CD1c-positive myeloid dendritic cell (primary cell): Measurements from ENCODE around the gene OSBPL5.

Source experiments
- DNase-seq: peaks from one replicate; pipeline ENCODE4 v3.0.0-alpha.2; 2016; ENCODE audit errors: extremely low spot score

Gene OSBPL5

DNA sequence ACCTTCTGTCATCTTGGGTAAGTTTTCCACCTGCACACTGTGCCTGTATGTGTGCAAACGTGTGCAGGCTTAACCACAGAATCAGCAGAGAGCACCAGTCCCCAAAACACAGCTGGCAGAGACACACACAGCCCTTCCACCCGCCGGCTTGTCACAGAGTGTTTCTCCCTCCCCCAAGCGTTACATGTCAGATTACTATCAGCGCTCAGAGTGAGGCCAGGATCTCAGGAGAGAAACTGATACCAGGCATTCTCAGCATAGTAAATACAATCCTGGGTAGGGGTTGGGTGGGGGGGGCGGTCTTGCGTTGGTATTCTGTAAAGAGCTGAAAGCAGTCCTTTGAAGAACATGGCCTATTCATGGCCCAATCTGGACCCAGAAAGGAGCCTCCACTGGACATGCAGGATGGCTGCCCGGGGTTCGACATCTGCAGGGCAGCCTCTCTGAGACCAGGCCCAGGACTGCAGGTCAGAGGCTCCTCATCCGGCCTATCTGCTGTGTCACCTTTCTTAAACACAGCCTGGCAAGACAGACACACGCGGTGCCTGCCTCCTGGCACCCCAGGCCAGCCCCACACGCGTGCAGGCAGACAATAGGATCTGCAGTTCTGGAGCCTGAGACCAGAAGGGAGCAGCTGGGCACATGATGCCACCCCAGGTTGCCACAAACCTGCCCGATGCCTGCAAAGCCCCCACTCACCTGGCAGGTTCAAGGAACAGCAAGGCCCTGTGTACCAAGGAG is 1.7 kb downstream of the OSBPL5 start:
- DNase-seq: no peak

DNA sequence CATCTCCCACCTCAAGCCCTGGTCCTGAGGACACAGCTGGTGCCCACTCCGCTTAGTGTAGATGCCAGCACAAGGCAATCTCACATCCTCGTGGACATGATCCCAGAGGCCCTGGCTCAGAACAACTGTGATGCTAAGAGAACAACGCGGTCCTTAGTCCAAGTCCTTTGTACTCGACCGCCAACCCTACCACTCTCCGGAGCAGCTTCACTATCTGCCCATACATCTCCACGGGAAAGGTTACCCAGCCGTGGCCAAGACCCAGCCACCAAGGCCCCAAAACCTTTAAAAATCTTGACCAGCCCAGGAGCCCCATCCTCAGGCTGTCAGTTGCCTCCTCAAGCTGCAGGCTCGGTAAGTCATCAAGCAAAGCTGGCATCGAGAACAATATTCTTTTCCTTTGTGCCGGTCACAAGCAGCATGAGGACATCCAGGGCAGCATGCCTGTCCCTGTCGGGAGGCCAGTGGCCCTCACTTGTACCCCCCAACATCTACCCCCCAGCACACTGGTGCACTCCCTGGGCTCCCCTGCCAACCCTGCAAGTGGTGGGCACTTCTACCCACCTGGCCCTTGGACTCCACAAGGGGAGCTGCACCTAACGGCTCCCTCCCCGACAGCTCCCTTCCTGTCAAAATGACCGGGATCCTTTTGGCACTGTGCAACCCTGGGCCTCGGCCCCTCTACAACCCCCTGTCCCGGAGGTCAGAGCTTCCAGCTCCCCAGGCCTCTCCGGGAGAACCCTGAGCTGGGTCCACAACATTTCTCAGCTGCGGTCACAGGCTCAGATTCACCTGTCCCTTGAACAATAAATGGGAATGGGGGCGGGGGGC is 2.5 kb downstream of the OSBPL5 start:
- no peak for DNase-seq

DNA sequence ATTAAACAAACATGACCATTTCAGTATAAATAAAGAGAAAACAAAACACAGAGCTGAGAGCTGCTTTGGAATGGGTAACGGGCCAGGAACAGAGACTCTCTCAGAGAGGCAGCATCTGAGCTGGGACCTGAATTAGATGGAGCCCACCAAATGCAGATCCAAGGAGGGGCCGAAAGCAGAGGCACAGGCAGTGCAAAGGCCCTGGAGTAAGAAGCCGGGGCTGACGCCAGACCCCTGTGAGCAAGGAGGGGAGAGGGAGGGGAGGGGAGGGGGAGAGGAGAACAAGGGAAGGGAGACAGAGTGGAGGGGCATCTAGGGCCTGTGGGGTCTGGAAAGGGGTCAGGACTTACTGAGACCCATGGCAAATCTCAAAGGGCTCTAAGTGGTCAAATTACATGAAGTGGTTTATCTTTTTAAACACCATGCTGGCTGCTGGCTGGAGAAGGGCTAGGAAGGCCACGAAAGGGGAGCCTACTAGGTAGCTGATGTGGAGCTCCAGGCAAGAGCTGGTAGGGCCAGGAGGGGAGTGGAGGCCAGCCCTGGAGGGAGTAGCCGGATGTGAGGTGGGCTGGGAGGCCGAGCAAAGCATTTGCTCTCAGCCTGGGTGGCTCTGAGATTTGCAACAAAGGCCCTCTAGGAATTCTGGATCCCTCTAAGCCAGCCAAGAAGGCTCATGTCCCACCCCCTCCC is 3.2 kb downstream of the OSBPL5 start:
- DNase-seq: no peak

DNA sequence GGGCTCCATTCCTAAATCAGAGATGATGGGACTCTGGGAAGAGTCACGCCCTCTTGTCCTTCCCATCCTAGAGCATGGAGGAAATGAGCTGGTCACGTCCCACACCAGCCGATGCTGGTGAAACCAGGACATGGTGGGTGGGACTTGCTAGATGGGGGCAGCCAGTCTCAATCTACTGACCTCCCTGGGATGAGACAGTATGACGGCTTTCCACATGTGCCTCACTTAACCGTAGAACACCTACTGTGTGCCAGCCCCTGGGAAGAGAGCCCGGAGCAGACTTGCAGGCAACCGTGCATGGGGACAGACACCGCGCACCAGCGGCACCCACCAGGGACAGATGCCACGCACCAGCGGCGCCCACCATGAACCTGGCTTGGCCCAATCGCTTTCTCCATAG is 3.8 kb downstream of the OSBPL5 start:
- DNase-seq: no peak

DNA sequence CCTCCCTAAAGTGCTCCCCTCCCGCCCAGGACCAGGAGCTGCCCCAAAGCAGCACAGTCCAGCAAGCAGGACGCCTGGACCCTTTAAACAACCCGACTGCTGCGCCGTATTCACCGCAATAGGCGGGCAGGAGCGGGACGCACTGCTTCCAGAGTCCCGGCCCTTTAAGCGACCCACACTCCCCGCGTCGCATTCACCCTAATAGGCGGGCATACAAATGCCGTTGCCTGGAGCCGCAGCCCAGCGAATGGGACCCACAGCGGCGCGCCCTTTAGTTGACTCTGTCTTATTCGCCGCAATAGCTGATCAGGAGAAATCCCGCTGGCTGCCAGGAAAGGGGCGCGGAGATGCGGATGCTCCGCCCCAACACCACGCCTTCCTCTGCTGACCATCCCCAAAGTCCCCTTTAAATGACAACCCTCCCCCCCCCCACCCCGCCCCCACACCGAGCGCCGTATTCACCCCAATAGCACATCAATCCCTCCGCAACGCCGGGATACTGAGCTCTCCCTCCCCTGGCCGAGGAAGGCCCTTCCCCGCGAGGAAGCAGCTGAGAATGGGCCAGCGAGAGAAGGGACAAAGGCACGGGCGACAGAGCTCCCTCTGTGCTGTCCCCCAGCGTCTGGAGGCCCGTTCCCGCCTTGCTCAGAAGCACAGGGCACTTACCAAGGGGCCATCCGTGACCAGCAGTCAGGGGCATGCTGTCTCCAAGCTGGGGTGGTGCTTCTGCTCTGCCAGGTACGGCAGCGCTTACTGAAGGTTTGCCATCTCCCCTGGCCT is 4.7 kb downstream of the OSBPL5 start:
- DNase-seq: peak; percentile 52

DNA sequence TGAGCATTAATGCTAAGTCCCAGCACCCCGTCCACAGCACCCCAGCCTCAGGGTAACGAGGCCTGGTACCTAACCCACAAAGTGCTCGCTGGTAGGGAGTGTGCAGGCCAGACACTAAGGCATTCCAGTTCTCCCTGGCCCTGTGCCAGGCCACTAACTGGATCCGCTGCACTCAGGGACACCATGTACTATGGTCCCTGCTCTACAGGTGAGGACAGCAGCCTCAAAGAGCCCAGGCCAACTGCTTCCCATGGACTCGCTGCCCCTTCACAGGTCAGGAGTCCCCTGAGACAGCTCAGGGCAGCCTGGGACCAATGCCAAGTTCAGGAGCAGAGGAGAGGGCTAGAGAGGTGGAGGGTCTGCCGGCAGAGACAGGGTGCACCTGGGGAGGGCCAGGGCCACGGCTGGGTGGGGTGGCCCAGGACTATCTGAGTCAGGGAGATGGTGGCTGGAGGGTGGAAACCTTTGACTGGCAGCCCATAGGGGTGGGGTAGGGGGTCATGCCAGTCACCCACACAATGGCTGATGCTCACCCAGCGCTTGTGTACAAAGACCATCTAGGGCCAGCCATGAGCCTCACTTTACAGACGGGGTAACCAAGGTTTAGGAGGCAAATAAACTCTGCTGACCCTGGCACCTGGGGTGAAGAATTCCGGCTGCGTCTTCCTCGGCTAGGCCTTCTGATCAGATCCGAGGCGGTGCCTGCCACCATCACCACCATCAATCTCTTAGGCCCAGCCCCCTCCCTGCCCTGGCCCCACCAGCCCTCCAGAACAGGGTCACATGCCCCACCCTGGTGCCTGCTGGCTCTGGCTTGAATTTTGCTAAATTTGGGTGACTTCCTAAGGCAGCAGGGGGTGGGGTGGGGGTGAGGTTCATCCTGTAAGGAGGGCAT is 5.6 kb downstream of the OSBPL5 start:
- DNase-seq: no peak

DNA sequence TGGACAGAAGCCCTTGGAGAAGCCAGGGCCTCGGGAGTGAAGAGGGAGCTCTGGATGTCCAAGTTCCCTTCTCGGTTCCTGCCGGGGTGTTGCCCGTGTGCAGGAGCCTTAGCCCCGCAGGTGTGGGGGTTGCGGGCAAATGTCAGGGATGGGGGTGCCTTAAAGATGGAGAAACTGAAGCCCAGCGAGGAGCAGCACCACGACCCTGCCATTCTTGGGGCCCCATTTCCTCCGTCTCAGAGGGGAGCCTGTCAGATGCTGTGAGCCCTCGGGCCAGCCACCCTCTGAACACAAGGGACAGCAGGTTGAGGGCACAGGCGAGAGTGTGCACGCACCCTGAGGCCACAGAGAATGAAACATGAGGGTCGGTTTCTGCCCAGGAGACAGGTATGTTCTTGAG is 6.3 kb downstream of the OSBPL5 start:
- DNase-seq: no peak

DNA sequence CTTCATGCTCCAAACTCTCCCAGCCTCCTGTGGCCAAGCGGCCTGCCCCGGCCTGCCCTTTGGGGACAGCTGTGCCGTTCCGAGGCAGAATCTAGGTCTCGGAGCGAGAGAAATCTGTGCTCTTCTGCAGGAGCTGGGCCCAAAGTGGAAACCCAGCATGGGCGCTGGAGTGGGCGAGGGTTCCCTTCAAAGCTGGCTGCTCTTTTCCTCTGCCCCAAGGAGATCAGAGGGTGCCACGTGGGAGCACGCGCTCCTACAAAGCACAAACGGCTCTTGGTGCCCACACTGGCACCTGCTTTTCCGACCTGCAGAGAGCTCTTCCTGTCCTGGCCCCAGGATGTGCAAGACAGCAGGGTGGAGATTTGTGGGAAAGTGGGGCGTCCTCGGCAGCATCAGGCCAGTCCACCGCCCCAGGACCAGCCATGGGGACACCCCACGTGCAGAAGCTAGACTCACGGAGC is 6.9 kb downstream of the OSBPL5 start:
- no peak for DNase-seq

DNA sequence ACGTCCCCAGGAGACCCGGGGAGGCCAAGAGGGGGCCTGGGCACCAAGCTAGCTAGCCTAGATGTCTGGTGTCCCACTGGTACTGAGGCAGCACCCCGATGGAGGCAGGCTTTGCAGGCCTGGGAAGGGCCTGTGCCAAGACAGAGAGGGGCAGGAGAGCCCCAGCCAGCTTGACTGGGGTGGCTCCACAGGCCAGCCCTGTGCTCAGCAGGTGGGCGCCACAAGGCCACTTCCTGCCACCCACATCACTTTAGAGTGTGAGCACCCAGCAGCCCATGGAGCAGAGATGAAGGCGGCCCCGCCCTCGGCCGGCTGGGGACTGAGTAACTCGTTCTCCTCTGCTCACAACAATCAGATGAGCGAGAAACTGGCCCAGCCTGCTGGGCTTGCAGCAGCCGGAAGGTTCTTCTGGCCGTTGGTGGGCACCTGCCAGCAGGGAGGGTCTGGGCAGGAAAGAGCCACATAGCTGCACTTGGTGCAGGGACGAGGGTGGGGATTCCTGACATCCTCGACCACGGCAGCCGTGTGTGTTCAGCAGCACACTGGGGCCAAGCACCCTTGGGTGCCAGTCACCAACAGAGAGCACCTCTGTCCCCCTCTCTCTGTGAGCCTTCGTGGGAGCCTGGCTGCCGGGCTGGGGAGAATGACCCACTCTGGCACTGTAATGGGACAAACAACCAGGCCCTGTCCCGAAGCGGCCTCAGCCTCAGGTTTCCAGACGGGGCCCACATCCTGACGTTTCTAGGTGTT is 7.6 kb downstream of the OSBPL5 start:
- DNase-seq: peak; percentile 49

DNA sequence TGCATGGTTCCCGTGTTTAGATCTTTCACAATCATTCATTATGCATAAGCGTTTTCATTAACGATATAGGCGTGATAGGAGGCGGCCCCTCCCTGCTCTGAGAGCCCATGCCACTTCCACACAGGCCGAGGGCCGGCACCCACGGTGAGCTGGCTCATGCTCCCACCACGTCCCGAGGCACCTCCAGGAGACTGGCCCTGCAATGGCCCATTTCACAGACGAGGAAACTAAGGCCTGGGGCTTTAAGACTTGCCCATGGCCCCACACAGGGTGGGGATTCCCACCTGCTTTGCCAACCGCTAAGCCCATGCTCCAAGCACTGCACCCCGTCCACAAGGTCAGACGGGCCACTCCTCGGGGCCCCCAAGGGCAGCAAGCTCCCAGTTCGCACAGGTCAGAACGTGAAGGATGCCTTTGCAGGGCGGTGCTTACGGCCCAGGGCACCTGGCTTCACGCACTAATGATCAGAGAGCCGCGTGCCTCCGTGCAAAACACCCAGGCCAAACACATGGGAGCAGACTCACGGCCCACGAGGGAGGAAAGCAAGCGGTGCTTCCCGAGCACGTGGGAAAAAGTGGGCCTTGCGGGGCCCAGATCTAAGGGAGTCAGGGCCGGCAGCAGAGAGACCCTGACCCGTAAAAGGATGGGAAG is 8.3 kb downstream of the OSBPL5 start:
- peak; percentile 66 for DNase-seq

DNA sequence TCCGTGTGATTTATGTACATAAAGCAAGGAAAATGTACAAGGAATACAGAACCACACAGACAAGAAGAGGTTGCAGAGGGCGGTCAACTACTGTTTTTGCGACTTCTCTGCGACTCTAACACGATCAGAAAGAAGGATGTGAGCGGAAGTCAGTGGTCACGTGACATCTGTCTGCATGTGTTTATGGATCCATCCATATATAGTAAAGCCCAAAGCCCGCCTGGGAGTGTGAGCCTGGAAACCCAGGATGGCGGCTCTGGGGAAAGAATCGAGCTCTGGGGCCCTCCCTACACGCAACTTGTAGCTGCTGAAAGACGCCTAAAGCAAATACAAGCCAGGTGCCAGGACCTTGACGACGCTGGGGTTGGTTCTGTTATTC is 8.8 kb downstream of the OSBPL5 start:
- no peak for DNase-seq

DNA sequence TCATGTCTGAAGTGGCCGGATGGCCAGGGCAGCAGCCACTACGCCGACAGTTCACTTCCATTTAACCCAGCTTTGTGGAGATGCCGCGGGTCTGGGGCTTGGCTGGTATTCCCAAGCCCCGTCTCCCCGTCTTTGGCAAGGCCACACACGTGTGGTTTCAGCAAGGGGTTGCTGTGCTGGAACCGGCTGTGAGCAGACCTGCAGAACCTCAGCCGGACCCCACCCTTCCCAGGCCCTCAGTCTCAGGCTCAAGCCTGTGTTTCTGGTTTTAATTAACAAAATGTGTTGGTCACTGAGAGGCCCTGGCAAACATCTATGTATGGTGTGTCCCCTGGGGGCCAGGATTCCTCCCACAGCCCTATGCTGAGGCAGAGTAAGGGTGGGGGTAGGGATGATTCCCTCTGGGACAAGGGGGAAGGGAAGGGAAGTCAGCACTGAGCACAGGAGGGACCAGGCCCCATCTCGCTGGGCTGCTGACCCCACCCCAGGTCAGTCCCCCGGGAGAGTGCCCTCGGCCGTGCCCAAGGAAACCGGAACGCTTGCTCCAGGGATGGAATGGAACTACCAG is 9.3 kb downstream of the OSBPL5 start:
- no peak for DNase-seq

DNA sequence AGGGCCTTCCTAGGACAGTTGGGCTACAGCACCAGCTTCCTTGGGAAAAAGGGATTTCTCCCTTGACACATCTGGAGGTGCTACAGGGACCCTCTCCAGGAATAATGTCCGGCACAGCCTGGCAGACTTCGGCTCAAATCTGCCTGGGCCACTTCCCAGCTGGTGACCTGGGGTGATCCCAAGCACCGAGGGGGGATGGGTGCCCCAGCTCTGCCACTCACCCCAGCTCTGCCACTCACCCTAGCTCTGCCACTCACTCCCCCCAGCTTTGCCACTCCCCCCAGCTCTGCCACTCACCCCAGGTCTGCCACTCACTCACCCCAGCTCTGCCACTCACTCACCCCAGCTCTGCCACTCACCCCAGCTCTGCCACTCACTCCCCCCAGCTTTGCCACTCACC is 9.9 kb downstream of the OSBPL5 start:
- no peak for DNase-seq

DNA sequence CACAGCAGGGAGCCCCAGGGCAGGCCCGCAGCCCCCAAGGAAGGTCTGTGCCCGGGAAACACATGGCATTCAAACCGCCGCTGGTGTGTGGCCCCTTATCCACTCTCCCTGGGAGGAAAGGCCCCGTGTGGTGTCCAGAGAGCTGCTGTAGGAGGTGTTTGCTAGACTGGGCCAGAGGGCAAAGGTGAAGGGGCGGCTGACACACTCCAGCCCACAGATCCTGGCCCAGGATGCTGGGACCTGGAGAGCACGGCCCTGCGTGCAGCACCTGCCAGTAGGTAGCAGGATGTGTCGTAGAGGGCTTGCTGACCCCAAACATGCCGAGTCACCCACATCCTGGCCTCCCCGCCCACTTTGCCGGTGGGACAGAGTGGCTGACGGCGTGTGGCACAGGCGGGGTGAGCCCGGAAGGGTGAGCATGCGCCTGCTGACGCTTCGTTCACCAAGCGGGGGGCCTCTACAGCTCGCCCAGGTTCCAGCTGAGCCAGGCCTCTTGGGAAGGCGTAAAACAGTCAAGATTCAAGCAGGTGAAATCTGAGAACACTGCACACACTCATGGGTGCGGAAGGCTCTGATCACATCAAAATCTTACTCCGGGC is 11.0 kb downstream of the OSBPL5 start:
- DNase-seq: peak; percentile 15

DNA sequence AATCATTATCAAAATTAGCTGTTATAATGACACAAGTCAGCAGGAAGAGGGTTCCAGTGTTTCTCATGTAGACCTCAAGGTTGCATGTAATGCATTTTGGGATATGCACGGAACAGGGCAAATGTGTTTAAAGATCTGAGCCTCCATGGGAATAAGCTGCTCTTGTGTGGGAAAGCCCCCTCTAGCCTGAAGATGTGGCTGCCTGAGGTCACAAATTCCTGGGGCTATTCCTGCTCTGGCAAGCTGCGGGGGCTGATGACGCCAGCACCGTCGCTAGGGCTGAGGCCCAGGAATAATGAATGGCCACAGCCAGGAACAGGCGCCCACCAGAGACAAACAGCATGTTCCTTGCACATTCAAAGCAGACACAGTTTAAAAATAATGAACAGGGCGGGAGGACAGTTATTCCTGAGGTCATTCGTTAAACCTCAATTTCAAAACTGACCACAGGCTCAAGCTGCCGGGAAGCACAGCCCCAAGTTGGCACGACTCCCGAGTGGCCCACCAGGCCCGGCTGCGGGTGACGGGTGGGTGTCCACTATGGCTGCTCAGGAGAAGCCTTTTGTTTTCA is 11.7 kb downstream of the OSBPL5 start:
- DNase-seq: peak; percentile 39

DNA sequence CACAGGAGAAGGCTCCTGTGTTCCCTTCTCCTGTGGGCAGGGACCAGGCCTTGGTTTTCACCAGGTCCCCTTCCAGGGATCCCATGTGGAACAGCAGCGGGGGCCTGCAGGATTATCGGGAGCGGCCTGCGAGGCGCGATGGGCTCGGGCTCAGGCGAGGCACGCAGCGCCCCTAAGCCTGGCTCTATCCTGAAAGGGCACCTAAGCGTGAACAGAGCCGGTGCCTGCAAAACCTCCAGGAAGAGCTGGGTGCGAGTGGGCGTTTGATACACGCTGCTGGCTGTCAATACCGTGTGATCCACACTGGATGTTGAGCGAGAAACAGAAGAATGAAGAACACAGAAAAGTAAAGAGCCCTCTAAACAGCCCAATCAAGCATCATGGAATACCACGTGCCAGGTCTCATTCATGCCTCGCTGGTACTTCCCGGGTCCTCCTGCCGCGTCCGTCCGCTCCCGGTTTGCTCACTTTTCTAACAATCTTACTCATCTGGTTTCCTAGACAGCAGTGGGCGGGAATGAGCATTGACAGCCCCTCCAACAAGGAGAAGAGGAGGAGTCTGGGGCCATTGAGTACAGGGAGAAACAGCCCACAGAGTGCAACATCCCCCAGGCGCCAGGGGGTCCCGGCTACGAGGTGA is 12.5 kb downstream of the OSBPL5 start:
- DNase-seq: no peak

DNA sequence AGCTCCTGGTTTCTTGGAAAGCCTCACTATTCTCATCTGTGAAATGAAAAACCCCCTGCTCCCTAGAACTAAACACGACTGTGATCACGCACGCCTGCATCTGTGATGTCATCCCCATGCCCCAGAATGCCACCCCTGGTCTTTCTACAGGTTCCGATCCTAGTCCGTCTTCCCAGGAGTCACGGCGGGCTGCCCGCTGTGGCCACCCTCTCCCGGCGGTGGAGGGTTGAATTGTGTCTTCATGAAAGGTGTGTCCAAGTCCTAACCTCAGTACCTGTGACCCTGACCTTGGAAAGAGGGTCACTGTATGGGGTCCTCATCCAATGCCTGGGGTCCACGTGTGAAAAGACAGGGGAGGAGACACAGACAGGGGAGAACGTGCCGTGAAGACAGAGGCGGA is 14.4 kb downstream of the OSBPL5 start:
- no peak for DNase-seq

DNA sequence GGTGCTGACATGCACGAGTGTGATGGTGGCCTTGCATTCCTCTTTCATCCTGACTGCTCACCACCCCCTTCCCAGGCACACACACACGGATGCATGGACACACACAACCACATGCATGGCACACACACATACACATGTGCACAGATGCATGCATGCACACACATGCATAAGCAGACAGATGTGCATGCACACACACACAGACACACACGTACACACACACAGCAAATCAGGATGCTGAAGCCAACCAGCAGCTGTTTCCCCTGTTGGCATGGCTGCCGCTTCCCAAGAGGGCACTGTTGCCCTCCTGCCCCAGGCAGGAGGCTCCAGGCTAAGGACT is 15.3 kb downstream of the OSBPL5 start:
- no peak for DNase-seq
